ENCODE results near the gene INSYN1.

INSYN1 gene

GRCh38 chr15:73779974-73780373, 26.8 kb upstream of the INSYN1 start:
- no peak for DNase-seq (ENCODE audit: low read depth)
- no peak overlapping the region for H3K4me3 ChIP-seq (ENCODE audit: low read depth, low read length)

- H3K4me3 ChIP-seq (ENCODE audit: low read depth, low read length): no peak overlapping the region
- DNase-seq (ENCODE audit: low read depth): no peak
Observed at GRCh38 chr15:73777741-73778140, 24.6 kb upstream of the INSYN1 start.

GRCh38 chr15:73773428-73773827, 20.3 kb upstream of the INSYN1 start:
- H3K4me3 ChIP-seq (ENCODE audit: low read depth, low read length): no peak overlapping the region
- DNase-seq (ENCODE audit: low read depth): no peak

GRCh38 chr15:73771385-73772045, 18.4 kb upstream of the INSYN1 start:
- H3K4me3 ChIP-seq (ENCODE audit: low read depth, low read length): no peak overlapping the region
- no peak for DNase-seq (ENCODE audit: low read depth)

- no peak overlapping the region for H3K4me3 ChIP-seq (ENCODE audit: low read depth, low read length)
- DNase-seq (ENCODE audit: low read depth): no peak
Observed at GRCh38 chr15:73770050-73770449, 16.9 kb upstream of the INSYN1 start.

- DNase-seq (ENCODE audit: low read depth): no peak
- no peak overlapping the region for H3K4me3 ChIP-seq (ENCODE audit: low read depth, low read length)
Observed at GRCh38 chr15:73767806-73768501, 14.8 kb upstream of the INSYN1 start.

GRCh38 chr15:73766598-73766997, 13.4 kb upstream of the INSYN1 start:
- no peak overlapping the region for H3K4me3 ChIP-seq (ENCODE audit: low read depth, low read length)
- no peak for DNase-seq (ENCODE audit: low read depth)

GRCh38 chr15:73765778-73766177, 12.6 kb upstream of the INSYN1 start:
- H3K4me3 ChIP-seq (ENCODE audit: low read depth, low read length): no peak overlapping the region
- DNase-seq (ENCODE audit: low read depth): no peak

GRCh38 chr15:73763931-73764330, 10.8 kb upstream of the INSYN1 start:
- no peak for DNase-seq (ENCODE audit: low read depth)
- no peak overlapping the region for H3K4me3 ChIP-seq (ENCODE audit: low read depth, low read length)

- DNase-seq (ENCODE audit: low read depth): no peak
- H3K4me3 ChIP-seq (ENCODE audit: low read depth, low read length): no peak overlapping the region
Observed at GRCh38 chr15:73760330-73761329, 7.5 kb upstream of the INSYN1 start.

GRCh38 chr15:73758461-73758860, 5.3 kb upstream of the INSYN1 start:
- H3K4me3 ChIP-seq (ENCODE audit: low read depth, low read length): no peak overlapping the region
- DNase-seq (ENCODE audit: low read depth): no peak

GRCh38 chr15:73757571-73757970, 4.4 kb upstream of the INSYN1 start:
- no peak for DNase-seq (ENCODE audit: low read depth)
- no peak overlapping the region for H3K4me3 ChIP-seq (ENCODE audit: low read depth, low read length)

- no peak for DNase-seq (ENCODE audit: low read depth)
Observed at GRCh38 chr15:73756947-73757513, 3.9 kb upstream of the INSYN1 start.

GRCh38 chr15:73756390-73756789, 3.2 kb upstream of the INSYN1 start:
- no peak overlapping the region for H3K4me3 ChIP-seq (ENCODE audit: low read depth, low read length)
- DNase-seq (ENCODE audit: low read depth): no peak

More at GRCh38 chr15:73756947-73757513, 3.9 kb upstream of the INSYN1 start:
- no peak overlapping the region for H3K4me3 ChIP-seq (ENCODE audit: low read depth, low read length)

- no peak for DNase-seq (ENCODE audit: low read depth)
- H3K4me3 ChIP-seq (ENCODE audit: low read depth, low read length): no peak overlapping the region
Observed at GRCh38 chr15:73755946-73756345, 2.8 kb upstream of the INSYN1 start.

- no peak for DNase-seq (ENCODE audit: low read depth)
Observed at GRCh38 chr15:73755481-73755880, 2.3 kb upstream of the INSYN1 start.

GRCh38 chr15:73754461-73754860, 1.3 kb upstream of the INSYN1 start:
- H3K4me3 ChIP-seq (ENCODE audit: low read depth, low read length): no peak overlapping the region
- DNase-seq (ENCODE audit: low read depth): no peak

More at GRCh38 chr15:73755481-73755880, 2.3 kb upstream of the INSYN1 start:
- no peak overlapping the region for H3K4me3 ChIP-seq (ENCODE audit: low read depth, low read length)

- H3K4me3 ChIP-seq (ENCODE audit: low read depth, low read length): peak overlapping the region; percentile 39
- DNase-seq (ENCODE audit: low read depth): no peak
Observed at GRCh38 chr15:73752806-73753193, 351 bp downstream of the INSYN1 start.

GRCh38 chr15:73751899-73752805, 999 bp downstream of the INSYN1 start:
- H3K4me3 ChIP-seq (ENCODE audit: low read depth, low read length): peak overlapping the region; percentile 39

More at GRCh38 chr15:73751899-73752805, 999 bp downstream of the INSYN1 start:
- DNase-seq (ENCODE audit: low read depth): no peak

Data from skeletal muscle cell (primary cell).